GM12878 (cell line): Measurements from ENCODE around the gene KLRB1. TPM values are rescaled to one million over a fixed set of nuclear protein-coding genes. Genes with fewer than 3 reads are reported as not detected.

Experiments used
- ATAC-seq: fragments of 200-7000 bp; cut with Tn5 transposase; 3 replicates; pipeline ENCODE4 v1.9.1; 2020; ENCODE audit warnings: mild to moderate bottlenecking, moderate library complexity
- BruUV-seq: library from RNA; stranded (reverse); fragments of 400-500 nt; replicated peaks from 2 replicates; lab custom pipeline; 2021; lab: Mats Ljungman, UMichigan
- CTCF ChIA-PET: fragments of 300-600 bp; sonication (Branson Sonifier 250); formaldehyde crosslinking; extraction: SDS; loops from one replicate; lab custom pipeline; 2021; ENCODE audit warnings: inconsistent platforms; lab: Yijun Ruan, JAX
- POLR2A ChIA-PET: fragments of 350-600 bp; formaldehyde crosslinking; extraction: SDS; loops from one replicate; lab custom pipeline; 2021; ENCODE audit warnings: inconsistent platforms; lab: Charles Lee
- RAD21 ChIA-PET: fragments of 300-600 bp; sonication (Branson Sonifier 250); formaldehyde crosslinking; loops from one replicate; lab custom pipeline; 2023; ENCODE audit warnings: antibody characterized with exemption; ENCODE audit not compliant: unreplicated experiment; lab: Charles Lee
- SMC1A ChIA-PET: fragments of 300-600 bp; sonication (Branson Sonifier 250); formaldehyde crosslinking; loops from one replicate; lab custom pipeline; 2023; ENCODE audit not compliant: unreplicated experiment, uncharacterized antibody; lab: Charles Lee
- DNase-seq: peaks from one replicate; pipeline ENCODE4 v3.0.0-alpha.2; 2011; ENCODE audit warnings: low read depth, low spot score
- FAIRE-seq: peaks from 3 replicates; lab custom pipeline; 2011; peaks lifted over from hg19 to GRCh38; lab: Jason Lieb, UNC
- H2AFZ ChIP-seq: 2 replicates; pipeline ENCODE4 v1.6.0; 2011; ENCODE audit warnings: low read depth, low read length, control low read depth; ENCODE audit not compliant: control insufficient read depth
- H3K27ac ChIP-seq: 2 replicates; pipeline ENCODE4 v1.5.1; 2011; ENCODE audit warnings: control low read depth; ENCODE audit not compliant: control insufficient read depth, insufficient read depth
- H3K27me3 ChIP-seq, 2 experiments: replicated peaks in 1 of 2; 2 replicates each; pipeline versions ENCODE4 v1.6.0 to v1.6.1; 2011; ENCODE audit warnings: low read length in 1 of 2; ENCODE audit not compliant: control insufficient read depth in 2 of 2, insufficient read depth in 2 of 2
- H3K36me3 ChIP-seq, 2 experiments: 2 replicates each; pipeline ENCODE4 v1.5.1; 2011; ENCODE audit warnings: low read length in 1 of 2; ENCODE audit not compliant: control insufficient read depth in 2 of 2, insufficient read depth in 2 of 2
- H3K4me1 ChIP-seq: 2 replicates; pipeline ENCODE4 v1.6.1; 2011; ENCODE audit warnings: mild to moderate bottlenecking, low read length, moderate library complexity, mixed read lengths; ENCODE audit not compliant: control insufficient read depth, insufficient read depth
- H3K4me2 ChIP-seq: 2 replicates; pipeline ENCODE4 v1.6.0; 2011; ENCODE audit warnings: control low read depth; ENCODE audit not compliant: control insufficient read depth, insufficient read depth
- H3K4me3 ChIP-seq: fragments of 200-600 bp; sonication (generic); 2 replicates; pipeline ENCODE4 v1.5.1; 2016
- H3K79me2 ChIP-seq: 2 replicates; pipeline ENCODE4 v1.6.0; 2011; ENCODE audit warnings: low read length; ENCODE audit not compliant: control insufficient read depth, insufficient read depth
- H3K9ac ChIP-seq: 2 replicates; pipeline ENCODE4 v1.8.0; 2011; ENCODE audit warnings: low read length, control low read depth, mixed read lengths; ENCODE audit not compliant: control insufficient read depth, insufficient read depth
- H3K9me3 ChIP-seq: replicated peaks from 3 replicates; pipeline ENCODE4 v1.5.1; 2011; ENCODE audit warnings: mild to moderate bottlenecking, low read length; ENCODE audit not compliant: control insufficient read depth, insufficient read depth
- H4K20me1 ChIP-seq: 2 replicates; pipeline ENCODE4 v1.6.0; 2011; ENCODE audit not compliant: control insufficient read depth, insufficient read depth
- ATF7 ChIP-seq: fragments of 450-650 bp; IDR thresholded peaks from 2 replicates; pipeline ENCODE4 v1.6.1; 2016; ENCODE audit warnings: low read depth, mild to moderate bottlenecking
- BHLHE40 ChIP-seq, 2 experiments: fragments of 450-650 bp in 1 of 2; IDR thresholded peaks; 2 replicates each; pipeline ENCODE4 v1.6.1; 2011 to 2017; ENCODE audit warnings: low read depth in 2 of 2, borderline replicate concordance in 1 of 2, improper control_type of control experiment in 1 of 2, low read length in 1 of 2, mild to moderate bottlenecking in 1 of 2
- BRCA1 ChIP-seq: IDR thresholded peaks from 2 replicates; pipeline ENCODE4 v1.6.1; 2011; ENCODE audit warnings: low read depth, low read length, improper control_type of control experiment
- HCFC1 ChIP-seq: fragments of 150-350 bp; IDR thresholded peaks from 2 replicates; pipeline ENCODE4 v1.6.1; 2014; ENCODE audit warnings: low read length
- MEF2A ChIP-seq: IDR thresholded peaks from 2 replicates; pipeline ENCODE4 v1.6.1; 2011; ENCODE audit warnings: low read depth, mild to moderate bottlenecking, low read length, moderate library complexity; ENCODE audit not compliant: insufficient read depth
- MEF2B ChIP-seq: fragments of 450-650 bp; IDR thresholded peaks from 2 replicates; pipeline ENCODE4 v1.6.1; 2018; ENCODE audit warnings: mild to moderate bottlenecking, moderate library complexity; ENCODE audit not compliant: partially characterized antibody, poor library complexity, severe bottlenecking
- NFXL1 ChIP-seq: fragments of 450-650 bp; IDR thresholded peaks from 2 replicates; pipeline ENCODE4 v1.6.1; 2017; ENCODE audit warnings: antibody characterized with exemption, mild to moderate bottlenecking, borderline replicate concordance
- POU2F2 ChIP-seq: IDR thresholded peaks from 3 replicates; pipeline ENCODE4 v1.6.1; 2011; ENCODE audit warnings: low read depth, mild to moderate bottlenecking, low read length, borderline replicate concordance
- SPI1 ChIP-seq: IDR thresholded peaks from 2 replicates; pipeline ENCODE4 v1.6.1; 2011; ENCODE audit warnings: low read depth, mild to moderate bottlenecking, low read length, moderate library complexity, borderline replicate concordance; ENCODE audit not compliant: insufficient read depth
- SREBF1 ChIP-seq: IDR thresholded peaks from 2 replicates; pipeline ENCODE4 v1.6.1; 2012; ENCODE audit warnings: mild to moderate bottlenecking, low read length
- TBL1XR1 ChIP-seq: IDR thresholded peaks from 2 replicates; pipeline ENCODE4 v1.6.1; 2012; ENCODE audit warnings: low read depth, low read length, improper control_type of control experiment
- ZNF384 ChIP-seq: IDR thresholded peaks from 2 replicates; pipeline ENCODE4 v1.6.1; 2012; ENCODE audit warnings: low read depth, mild to moderate bottlenecking, low read length, improper control_type of control experiment, borderline replicate concordance
- WGBS: methylation state at CpG from one replicate; pipeline ENCODE4 v1.1.6; 2016; ENCODE audit warnings: low lambda C conversion rate; ENCODE audit not compliant: insufficient replicate concordance, insufficient coverage; ENCODE audit errors: missing lambda C conversion rate; 5-methylcytosine and 5-hydroxymethylcytosine counted together
- in situ Hi-C: fragments of 300-500 bp; cut with MboI; formaldehyde crosslinking; loops from 9 replicates; pipeline ENCODE4 v1.14.3; 2018; ENCODE audit warnings: mixed read lengths
- intact Hi-C: fragments of 100-400 bp; cut with micrococcal nuclease; formaldehyde crosslinking; loops from one replicate; pipeline ENCODE4 v1.14.2; 2022; ENCODE audit not compliant: unreplicated experiment
- polyA plus RNA-seq, 11 experiments: library from polyadenylated mRNA; depleted of rRNA in 4 of 11; unstranded in 6 of 11; stranded (reverse) in 5 of 11; fragments of >200 nt; fragmentation: Nextera tagmentation in 4 of 11; fragmentation: Illumina TruSeq in 1 of 11; extraction: Ambion mirVana in 4 of 11; extraction: Trizol in 1 of 11; gene quantifications; 1 replicate in 1 of 11; 2 replicates in 10 of 11; pipeline versions ENCODE4 v1.2.1 to v1.2.3, GENCODE V29; 2011 to 2016; ENCODE audit warnings: inconsistent platforms in 2 of 11, missing spikeins in 2 of 11, low read depth in 1 of 11
- total RNA-seq, 4 experiments: library from RNA; depleted of rRNA in 3 of 4; stranded (reverse); fragments of >200 nt in 3 of 4; fragmentation: Illumina TruSeq in 1 of 4; extraction: Trizol in 1 of 4; gene quantifications; 2 replicates each; pipeline versions ENCODE4 v1.2.1 to v1.2.3, GENCODE V29; 2013 to 2021
- TF ChIP-seq, protein P1 (sequence below): fragments of 450-650 bp; formaldehyde crosslinking; IDR thresholded peaks from 2 replicates; pipeline ENCODE4 v1.4.0; 2022; ENCODE audit warnings: mild to moderate bottlenecking, moderate library complexity
- TF ChIP-seq, protein P2 (sequence below), 3 experiments: IDR thresholded peaks in 2 of 3; conservative IDR thresholded peaks in 1 of 3; 2 replicates each; pipeline ENCODE4 v1.5.1; 2011; ENCODE audit warnings: low read depth in 3 of 3, low read length in 3 of 3, mild to moderate bottlenecking in 3 of 3, control low read depth in 2 of 3, moderate library complexity in 2 of 3, inconsistent platforms in 1 of 3, mixed read lengths in 1 of 3; ENCODE audit not compliant: control insufficient read depth in 2 of 3, insufficient read depth in 1 of 3; ENCODE audit errors: extremely low read depth in 1 of 3

The KLRB1 gene
- total and polyA plus RNA-seq, 10 of the 15 experiments (the other 5 are each of a cell fraction or from before 2014, with no cell fraction given), result not detected

DNA sequence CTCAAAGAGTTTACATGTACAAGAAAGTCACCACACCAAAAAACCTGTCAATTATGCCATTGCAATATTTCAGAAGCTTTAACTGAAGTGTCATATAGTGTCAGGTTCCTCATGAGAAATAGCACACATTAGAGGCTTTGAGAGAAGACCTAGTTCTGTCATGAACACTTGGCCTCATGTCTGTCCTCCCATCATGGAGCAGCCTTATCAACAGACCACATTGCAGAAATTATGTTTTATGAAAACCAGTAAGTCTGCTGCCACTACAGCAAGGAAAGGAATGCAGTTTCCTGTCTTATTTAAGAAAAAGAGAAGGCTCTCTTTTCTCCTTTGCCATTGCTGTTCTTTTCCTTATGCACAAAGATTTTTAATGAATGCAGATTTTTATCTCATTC, 35.5 kb upstream of the KLRB1 start (continued):
- TF ChIP-seq MEF2B, result no peak
- TF ChIP-seq, protein P1, sequence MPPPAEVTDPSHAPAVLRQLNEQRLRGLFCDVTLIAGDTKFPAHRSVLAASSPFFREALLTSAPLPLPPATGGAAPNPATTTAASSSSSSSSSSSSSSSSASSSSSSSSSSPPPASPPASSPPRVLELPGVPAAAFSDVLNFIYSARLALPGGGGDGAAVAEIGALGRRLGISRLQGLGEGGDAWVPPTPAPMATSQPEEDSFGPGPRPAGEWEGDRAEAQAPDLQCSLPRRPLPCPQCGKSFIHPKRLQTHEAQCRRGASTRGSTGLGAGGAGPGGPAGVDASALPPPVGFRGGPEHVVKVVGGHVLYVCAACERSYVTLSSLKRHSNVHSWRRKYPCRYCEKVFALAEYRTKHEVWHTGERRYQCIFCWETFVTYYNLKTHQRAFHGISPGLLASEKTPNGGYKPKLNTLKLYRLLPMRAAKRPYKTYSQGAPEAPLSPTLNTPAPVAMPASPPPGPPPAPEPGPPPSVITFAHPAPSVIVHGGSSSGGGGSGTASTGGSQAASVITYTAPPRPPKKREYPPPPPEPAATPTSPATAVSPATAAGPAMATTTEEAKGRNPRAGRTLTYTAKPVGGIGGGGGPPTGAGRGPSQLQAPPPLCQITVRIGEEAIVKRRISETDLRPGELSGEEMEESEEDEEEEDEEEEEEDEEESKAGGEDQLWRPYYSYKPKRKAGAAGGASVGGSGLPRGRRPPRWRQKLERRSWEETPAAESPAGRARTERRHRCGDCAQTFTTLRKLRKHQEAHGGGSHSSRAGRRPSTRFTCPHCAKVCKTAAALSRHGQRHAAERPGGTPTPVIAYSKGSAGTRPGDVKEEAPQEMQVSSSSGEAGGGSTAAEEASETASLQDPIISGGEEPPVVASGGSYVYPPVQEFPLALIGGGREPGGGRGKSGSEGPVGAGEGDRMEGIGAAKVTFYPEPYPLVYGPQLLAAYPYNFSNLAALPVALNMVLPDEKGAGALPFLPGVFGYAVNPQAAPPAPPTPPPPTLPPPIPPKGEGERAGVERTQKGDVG (CRISPR knock-in tag), result no peak
- TF ChIP-seq HCFC1, result no peak
- no peak for TF ChIP-seq ZNF384
- TF ChIP-seq BRCA1, result no peak
- no peak for TF ChIP-seq BHLHE40 (IDR thresholded peaks at IDR 0.05; ENCODE audit: borderline replicate concordance in 1 of 2, low read depth in 2 of 2, low read length in 1 of 2)
- TF ChIP-seq TBL1XR1, result no peak

DNA sequence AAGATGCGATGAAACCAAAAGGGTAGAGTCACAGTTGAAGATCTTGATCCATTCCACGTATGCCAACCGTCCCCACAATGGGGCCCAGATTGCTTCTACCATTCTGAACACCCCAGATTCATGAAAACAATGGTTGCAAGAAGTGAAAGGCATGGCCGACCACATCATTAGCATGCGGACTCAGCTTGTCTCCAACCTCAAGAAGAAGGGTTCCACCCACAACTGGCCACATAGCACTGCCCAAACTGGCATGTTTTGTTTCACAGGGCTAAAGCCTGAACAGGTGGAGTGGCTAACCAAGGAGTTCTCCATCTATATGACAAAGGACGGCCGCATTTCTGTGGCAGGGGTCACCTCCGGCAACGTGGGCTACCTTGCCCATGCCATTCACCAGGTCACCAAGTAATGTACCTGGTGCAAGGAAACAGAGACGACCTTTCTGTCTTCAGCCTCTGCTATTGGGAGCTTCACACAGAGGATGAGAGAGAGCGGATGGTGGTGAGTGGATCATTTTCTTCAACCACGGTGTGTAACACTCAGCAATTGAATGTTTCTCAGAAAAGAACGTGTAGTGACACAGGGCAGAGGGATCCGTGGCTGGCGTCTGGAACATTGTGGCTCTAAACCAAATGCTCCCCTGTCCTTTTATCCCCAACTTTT, 35.0 kb upstream of the KLRB1 start:
- no peak overlapping the region for H3K9ac ChIP-seq

More for the DNA sequence above, 35.0 kb upstream of the KLRB1 start:
- TF ChIP-seq MEF2A, result no peak
- TF ChIP-seq, protein P2, sequence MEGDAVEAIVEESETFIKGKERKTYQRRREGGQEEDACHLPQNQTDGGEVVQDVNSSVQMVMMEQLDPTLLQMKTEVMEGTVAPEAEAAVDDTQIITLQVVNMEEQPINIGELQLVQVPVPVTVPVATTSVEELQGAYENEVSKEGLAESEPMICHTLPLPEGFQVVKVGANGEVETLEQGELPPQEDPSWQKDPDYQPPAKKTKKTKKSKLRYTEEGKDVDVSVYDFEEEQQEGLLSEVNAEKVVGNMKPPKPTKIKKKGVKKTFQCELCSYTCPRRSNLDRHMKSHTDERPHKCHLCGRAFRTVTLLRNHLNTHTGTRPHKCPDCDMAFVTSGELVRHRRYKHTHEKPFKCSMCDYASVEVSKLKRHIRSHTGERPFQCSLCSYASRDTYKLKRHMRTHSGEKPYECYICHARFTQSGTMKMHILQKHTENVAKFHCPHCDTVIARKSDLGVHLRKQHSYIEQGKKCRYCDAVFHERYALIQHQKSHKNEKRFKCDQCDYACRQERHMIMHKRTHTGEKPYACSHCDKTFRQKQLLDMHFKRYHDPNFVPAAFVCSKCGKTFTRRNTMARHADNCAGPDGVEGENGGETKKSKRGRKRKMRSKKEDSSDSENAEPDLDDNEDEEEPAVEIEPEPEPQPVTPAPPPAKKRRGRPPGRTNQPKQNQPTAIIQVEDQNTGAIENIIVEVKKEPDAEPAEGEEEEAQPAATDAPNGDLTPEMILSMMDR (IDR thresholded peaks at IDR 0.05 in 2 of 3, conservative IDR thresholded peaks at IDR 0.05 in 1 of 3; ENCODE audit: control insufficient read depth in 2 of 3, extremely low read depth in 1 of 3, insufficient read depth in 1 of 3, low read depth in 3 of 3, low read length in 3 of 3), result no peak
- TF ChIP-seq SPI1, result no peak
- no peak for TF ChIP-seq ATF7
- no peak for TF ChIP-seq SREBF1
- no peak for TF ChIP-seq NFXL1
- TF ChIP-seq POU2F2, result peak; percentile 66; the same call in 1 of the 3 replicates
- Histone ChIP-seq H3K27me3 (no peaks in the 10 kb centered on the region), H4K20me1 (no peaks in the 10 kb centered on the region), H3K36me3 (no peaks in the 10 kb centered on the region), H3K4me3 (no peak overlapping the region), H2AFZ (no peak overlapping the region), H3K27ac (no peak overlapping the region), H3K9me3 (peaks cover 8% of the 10 kb centered on the region; the same call in 2 of the 3 replicates), H3K79me2 (no peaks in the 10 kb centered on the region), H3K4me1 (peaks cover 16% of the 10 kb centered on the region), H3K4me2 (no peak overlapping the region)
- no peak for FAIRE-seq
- RAD21 ChIA-PET, result no interaction called here
- POLR2A ChIA-PET, result no interaction called here
- 32% methylated on average over 15 of the region's 15 CpGs for WGBS
- ATAC-seq, result peak; percentile 29; the same call in 2 of the 3 replicates
- SMC1A ChIA-PET, result interaction anchor here (0.9 kb wide), 1 partner anchor 8 kb away, joined by 3 read pairs; no protein-coding TSS in a partner anchor
- intact Hi-C loops, result no loop called here
- no TSS peak for BruUV-seq
- in situ Hi-C loops, result no loop called here
- CTCF ChIA-PET, result interaction anchor here (1.5 kb wide), 1 partner anchor 8 kb away, joined by 4 read pairs; no protein-coding TSS in a partner anchor
- DNase-seq, result no peak
